Common myeloid progenitor, CD34-positive (primary cell): ENCODE results near the gene WDR7.
A peak's percentile ranks its signal among the peaks of the same experiment; 100 is the strongest.

Experiments used
- CTCF ChIA-PET: fragments of 350-600 bp; sonication (Branson Sonifier 250); formaldehyde crosslinking; loops from one replicate; lab custom pipeline; 2021; ENCODE audit warnings: antibody characterized with exemption; lab: Charles Lee
- POLR2A ChIA-PET: fragments of 350-600 bp; sonication (Branson Sonifier 250); formaldehyde crosslinking; loops from one replicate; lab custom pipeline; 2021; ENCODE audit warnings: antibody characterized with exemption; lab: Charles Lee
- DNase-seq, 3 donors: peaks; one replicate each; pipeline versions ENCODE4 v3.0.0 to v3.0.0-alpha.2; 2013
- H3K27ac ChIP-seq, 2 experiments: 1 replicate in 1 of 2; 2 replicates in 1 of 2; pipeline ENCODE4 v1.7.0; 2013; ENCODE audit warnings: inconsistent platforms in 2 of 2, low read length in 2 of 2, mild to moderate bottlenecking in 2 of 2, low read depth in 1 of 2, moderate library complexity in 1 of 2; ENCODE audit not compliant: severe bottlenecking in 2 of 2, insufficient read depth in 1 of 2, poor library complexity in 1 of 2
- H3K27me3 ChIP-seq, 5 experiments: replicated peaks in 2 of 5; 1 replicate in 3 of 5; 2 replicates in 2 of 5; pipeline versions ENCODE4 v1.6.1 to v1.7.0; 2013; ENCODE audit warnings: low read length in 4 of 5, mild to moderate bottlenecking in 2 of 5, moderate library complexity in 2 of 5, inconsistent platforms in 1 of 5; ENCODE audit not compliant: insufficient read depth in 5 of 5, control insufficient read depth in 4 of 5
- H3K36me3 ChIP-seq, 4 experiments: 1 replicate in 2 of 4; 2 replicates in 2 of 4; pipeline versions ENCODE4 v1.6.1 to v1.7.0; 2013; ENCODE audit warnings: low read length in 3 of 4, control low read depth in 1 of 4, mild to moderate bottlenecking in 1 of 4; ENCODE audit not compliant: control insufficient read depth in 4 of 4, insufficient read depth in 4 of 4
- H3K4me1 ChIP-seq, 4 experiments: 1 replicate in 3 of 4; 2 replicates in 1 of 4; pipeline versions ENCODE4 v1.6.1 to v1.7.1; 2013; ENCODE audit warnings: low read length in 3 of 4, mild to moderate bottlenecking in 3 of 4, control low read depth in 1 of 4, inconsistent platforms in 1 of 4, moderate library complexity in 1 of 4; ENCODE audit not compliant: control insufficient read depth in 4 of 4, insufficient read depth in 4 of 4; ENCODE audit errors: control extremely low read depth in 1 of 4
- H3K4me3 ChIP-seq, 7 experiments: 1 replicate in 4 of 7; 2 replicates in 3 of 7; pipeline versions ENCODE4 v1.5.1 to v1.7.0; 2013; ENCODE audit warnings: mild to moderate bottlenecking in 7 of 7, low read length in 6 of 7, moderate library complexity in 6 of 7, inconsistent platforms in 2 of 7, low read depth in 2 of 7, control low read depth in 1 of 7; ENCODE audit not compliant: insufficient read depth in 4 of 7, control insufficient read depth in 1 of 7; ENCODE audit errors: extremely low read depth in 1 of 7
- H3K9me3 ChIP-seq, 5 experiments: 1 replicate in 4 of 5; 2 replicates in 1 of 5; pipeline versions ENCODE4 v1.6.1 to v1.7.1; 2013; ENCODE audit warnings: low read length in 4 of 5, mild to moderate bottlenecking in 2 of 5, inconsistent platforms in 1 of 5, low read depth in 1 of 5, moderate library complexity in 1 of 5; ENCODE audit not compliant: control insufficient read depth in 4 of 5, insufficient read depth in 2 of 5; ENCODE audit errors: control extremely low read depth in 1 of 5
- whole genome bisulfite sequencing: methylation state at CpG from one replicate; pipeline ENCODE4 v1.1.5; 2013; ENCODE audit not compliant: insufficient coverage; 5-methylcytosine and 5-hydroxymethylcytosine counted together

Gene WDR7

GRCh38 chr18:56747032-56747658, 96.0 kb downstream of the WDR7 start:
- no peaks in the 10 kb centered on the region for H3K9me3 ChIP-seq
- DNase-seq = peak in 1 of 3 donors; percentile 9
- H3K27me3 ChIP-seq = no peaks in the 10 kb centered on the region
- 100% methylated on average over 1 of the region's 1 CpG for WGBS
- ChIA-PET POLR2A (interaction anchor here (0.6 kb wide), 1 partner anchor 134 kb away, joined by 3 read pairs; no protein-coding TSS in a partner anchor), CTCF (interaction anchor here (1.0 to 1.7 kb wide), 6 partner anchors 13 to 815 kb away, joined by 3 to 7 read pairs (median 4); no protein-coding TSS in a partner anchor)
- H3K4me1 ChIP-seq = peaks cover 0 to 5% (median 0%) of the 10 kb centered on the region in 4 experiments
- no peaks in the 10 kb centered on the region for H3K36me3 ChIP-seq
- no peak overlapping the region for H3K27ac ChIP-seq
- no peak overlapping the region for H3K4me3 ChIP-seq

DNA sequence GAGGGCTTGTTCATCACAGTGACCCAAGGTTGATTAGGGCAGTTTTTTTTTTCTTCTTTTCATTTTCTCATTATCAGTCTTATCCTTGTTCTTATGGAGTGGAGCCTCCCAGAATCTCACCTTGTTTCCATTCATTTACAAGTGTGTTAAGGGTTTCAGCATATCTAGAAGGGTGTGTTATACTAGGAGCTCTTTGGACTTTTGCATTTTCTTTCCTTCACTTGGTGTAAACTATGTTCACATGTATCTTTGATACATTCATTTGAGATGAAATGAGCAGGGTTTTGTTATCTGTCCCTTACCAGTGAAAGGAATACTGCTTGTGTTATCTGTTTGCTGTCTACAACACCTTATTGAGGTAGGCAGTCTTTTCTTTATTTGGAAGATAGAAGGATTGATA, 96.7 kb downstream of the WDR7 start:
- H3K9me3 ChIP-seq = no peaks in the 10 kb centered on the region
- no peak overlapping the region for H3K27ac ChIP-seq
- ChIA-PET POLR2A (interaction anchor here (0.6 kb wide), 1 partner anchor 135 kb away, joined by 3 read pairs; no protein-coding TSS in a partner anchor), CTCF (interaction anchor here (0.7 to 1.7 kb wide), 9 partner anchors 10 to 814 kb away, joined by 3 to 7 read pairs (median 3); no protein-coding TSS in a partner anchor)
- no peaks in the 10 kb centered on the region for H3K36me3 ChIP-seq
- H3K27me3 ChIP-seq = no peaks in the 10 kb centered on the region
- H3K4me3 ChIP-seq = no peak overlapping the region
- no peak for DNase-seq
- peaks cover 0 to 5% (median 0%) of the 10 kb centered on the region in 4 experiments for H3K4me1 ChIP-seq

DNA sequence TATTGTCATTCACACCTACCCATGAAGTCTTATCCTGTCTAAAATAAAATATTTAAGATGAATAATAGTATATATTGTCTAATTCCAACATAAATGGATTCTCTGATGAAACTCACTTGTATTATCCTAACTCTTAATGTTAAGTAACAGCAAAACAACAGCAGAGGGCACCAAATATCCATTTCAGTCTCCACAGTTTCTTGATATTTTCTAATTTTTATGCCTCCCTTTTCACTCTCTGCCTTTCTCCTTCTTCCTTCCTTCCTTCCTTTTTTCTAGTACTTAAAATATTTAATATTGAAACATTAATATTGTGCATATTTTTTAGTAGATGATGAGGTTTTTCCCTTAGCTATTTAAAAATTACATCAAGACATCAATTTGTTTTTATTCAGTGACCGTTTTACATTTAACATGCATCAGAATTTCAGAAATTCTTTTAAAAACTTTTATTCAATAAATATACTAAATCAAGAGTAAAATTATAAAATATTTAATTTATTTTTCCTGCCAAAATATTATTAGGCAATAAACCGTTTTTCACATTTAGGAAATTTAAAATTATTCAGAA, 97.6 kb downstream of the WDR7 start:
- DNase-seq = peak; percentile 34 to 67 (median 58)
- WGBS = no CpG with 5 or more reads among the region's 2 CpGs

GRCh38 chr18:56756966-56757365, 105.8 kb downstream of the WDR7 start:
- H3K9me3 ChIP-seq = no peaks in the 10 kb centered on the region
- 51% methylated on average over 7 of the region's 9 CpGs for WGBS
- CTCF ChIA-PET = no interaction called here

More for the DNA sequence above, 97.6 kb downstream of the WDR7 start:
- Histone ChIP-seq H3K36me3 (no peaks in the 10 kb centered on the region), H3K4me1 (peaks cover 0 to 5% (median 0%) of the 10 kb centered on the region in 4 experiments), H3K9me3 (no peaks in the 10 kb centered on the region), H3K4me3 (no peak overlapping the region), H3K27ac (no peak overlapping the region), H3K27me3 (no peaks in the 10 kb centered on the region)
- ChIA-PET CTCF (interaction anchor here (0.7 to 1.7 kb wide), 7 partner anchors 11 to 813 kb away, joined by 3 to 4 read pairs (median 3); no protein-coding TSS in a partner anchor), POLR2A (no interaction called here)

GRCh38 chr18:56770097-56770496, 118.9 kb downstream of the WDR7 start:
- 100% methylated on average over 2 of the region's 3 CpGs for WGBS
- no peak overlapping the region for H3K4me3 ChIP-seq
- H3K36me3 ChIP-seq = no peaks in the 10 kb centered on the region
- POLR2A ChIA-PET = no interaction called here
- H3K4me1 ChIP-seq = no peaks in the 10 kb centered on the region
- no peak for DNase-seq
- no peaks in the 10 kb centered on the region for H3K27me3 ChIP-seq
- H3K9me3 ChIP-seq = no peaks in the 10 kb centered on the region
- no peak overlapping the region for H3K27ac ChIP-seq
- CTCF ChIA-PET = no interaction called here

More at GRCh38 chr18:56756966-56757365, 105.8 kb downstream of the WDR7 start:
- no peak overlapping the region for H3K4me3 ChIP-seq
- H3K27ac ChIP-seq = no peak overlapping the region
- H3K36me3 ChIP-seq = peaks cover 0 to 8% (median 4%) of the 10 kb centered on the region in 4 experiments
- POLR2A ChIA-PET = no interaction called here
- DNase-seq = peak; percentile 4 to 45 (median 11)
- H3K4me1 ChIP-seq = peaks cover 0 to 3% (median 0%) of the 10 kb centered on the region in 4 experiments
- H3K27me3 ChIP-seq = no peaks in the 10 kb centered on the region

DNA sequence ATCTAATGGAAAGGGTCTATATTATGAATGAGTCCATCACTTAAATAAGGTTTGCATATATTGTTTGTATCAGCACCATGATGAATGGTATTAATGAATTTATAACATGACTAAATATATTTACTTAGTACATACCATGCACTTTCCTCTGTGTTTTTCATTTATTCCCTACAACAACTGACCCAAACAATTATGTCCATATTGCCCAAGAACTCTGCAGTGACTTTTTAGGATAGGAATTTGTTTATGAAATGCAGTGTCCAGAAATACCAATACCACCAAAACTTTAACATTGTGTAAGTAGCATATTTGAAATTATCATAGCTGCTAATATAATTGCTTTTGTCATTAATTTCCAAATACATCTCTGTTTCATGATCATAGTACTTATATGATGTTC, 119.7 kb downstream of the WDR7 start:
- Histone ChIP-seq H3K9me3 (no peaks in the 10 kb centered on the region), H3K36me3 (no peaks in the 10 kb centered on the region), H3K27me3 (no peaks in the 10 kb centered on the region), H3K4me1 (no peaks in the 10 kb centered on the region), H3K4me3 (no peak overlapping the region), H3K27ac (no peak overlapping the region)
- ChIA-PET POLR2A (no interaction called here), CTCF (no interaction called here)
- DNase-seq = no peak

- CTCF ChIA-PET = no interaction called here
- WGBS = no CpG with 5 or more reads among the region's 6 CpGs
- Histone ChIP-seq H3K36me3 (peaks cover 0 to 4% (median 2%) of the 10 kb centered on the region in 4 experiments), H3K4me3 (no peak overlapping the region), H3K27me3 (no peaks in the 10 kb centered on the region), H3K4me1 (no peaks in the 10 kb centered on the region), H3K9me3 (no peaks in the 10 kb centered on the region), H3K27ac (no peak overlapping the region)
- no peak for DNase-seq
- POLR2A ChIA-PET = no interaction called here
These were observed 124.5 kb downstream of the WDR7 start for GRCh38 chr18:56775701-56776100.
